DMS79 treated with DMSO at 0.1 percent for 48 hours (cell line): ENCODE measurements around the gene ZNF687.

Experiments used
- DNase-seq: peaks from one replicate; lab custom pipeline; 2025; lab: John Stamatoyannopoulos, UW

The ZNF687 gene

DNA sequence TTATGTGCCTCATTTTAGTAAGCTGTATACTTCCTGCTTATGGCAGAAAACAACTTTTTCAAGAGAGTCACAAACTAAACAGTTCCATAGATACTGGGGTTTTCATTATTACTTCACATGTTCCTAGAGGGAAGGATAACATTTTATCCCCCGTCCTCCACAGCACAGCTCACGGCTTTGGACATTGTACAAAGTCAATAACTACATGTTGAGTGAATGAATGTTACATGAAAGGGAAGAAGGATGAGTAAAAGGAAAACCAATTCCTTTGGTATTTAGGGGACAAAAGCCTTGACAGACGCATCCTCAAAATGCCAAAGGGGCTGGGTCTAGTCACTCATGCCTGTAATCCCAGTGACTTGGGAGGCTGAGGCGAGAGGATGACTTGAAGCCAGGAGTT, 30.3 kb downstream of the ZNF687 start:
- no peak for DNase-seq

DNA sequence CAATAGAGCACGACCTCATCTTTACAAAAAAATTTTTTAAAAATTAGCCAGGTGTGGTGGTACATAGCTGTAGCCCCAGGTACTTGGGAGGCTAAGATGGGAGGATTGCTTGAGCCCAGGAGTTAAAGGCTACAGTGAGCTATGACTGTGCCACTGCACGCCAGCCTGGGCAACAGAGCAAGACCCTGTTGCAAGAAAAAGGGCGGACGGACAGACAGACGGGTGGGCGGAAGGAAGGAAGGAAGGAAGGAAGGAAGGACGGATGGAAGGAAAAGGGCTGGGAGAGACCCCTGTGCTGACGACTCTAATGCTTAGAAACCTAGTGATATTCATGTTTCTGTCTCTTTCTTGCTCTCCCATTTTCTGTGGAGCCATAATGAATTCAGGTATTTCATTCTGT, 30.7 kb downstream of the ZNF687 start:
- no peak for DNase-seq

DNA sequence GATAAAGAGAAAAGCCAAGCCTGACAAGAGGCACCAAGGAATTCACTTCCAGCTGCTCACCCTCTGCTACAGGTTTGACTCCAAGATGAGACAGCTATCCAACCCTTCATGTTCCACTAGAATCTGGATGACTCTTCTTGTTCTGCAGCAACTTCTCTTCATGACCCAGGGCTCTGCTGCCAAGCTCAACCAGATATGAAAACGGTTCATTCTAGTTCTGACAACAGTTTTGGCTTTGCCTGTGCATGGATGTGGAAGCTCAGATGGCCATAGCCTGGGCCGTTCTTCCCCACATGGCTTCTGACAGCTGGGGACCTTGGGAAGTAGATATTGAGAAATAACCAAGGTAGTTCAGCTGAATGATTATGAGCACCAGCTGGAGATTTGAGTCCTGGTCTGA, 31.4 kb downstream of the ZNF687 start:
- DNase-seq: no peak

DNA sequence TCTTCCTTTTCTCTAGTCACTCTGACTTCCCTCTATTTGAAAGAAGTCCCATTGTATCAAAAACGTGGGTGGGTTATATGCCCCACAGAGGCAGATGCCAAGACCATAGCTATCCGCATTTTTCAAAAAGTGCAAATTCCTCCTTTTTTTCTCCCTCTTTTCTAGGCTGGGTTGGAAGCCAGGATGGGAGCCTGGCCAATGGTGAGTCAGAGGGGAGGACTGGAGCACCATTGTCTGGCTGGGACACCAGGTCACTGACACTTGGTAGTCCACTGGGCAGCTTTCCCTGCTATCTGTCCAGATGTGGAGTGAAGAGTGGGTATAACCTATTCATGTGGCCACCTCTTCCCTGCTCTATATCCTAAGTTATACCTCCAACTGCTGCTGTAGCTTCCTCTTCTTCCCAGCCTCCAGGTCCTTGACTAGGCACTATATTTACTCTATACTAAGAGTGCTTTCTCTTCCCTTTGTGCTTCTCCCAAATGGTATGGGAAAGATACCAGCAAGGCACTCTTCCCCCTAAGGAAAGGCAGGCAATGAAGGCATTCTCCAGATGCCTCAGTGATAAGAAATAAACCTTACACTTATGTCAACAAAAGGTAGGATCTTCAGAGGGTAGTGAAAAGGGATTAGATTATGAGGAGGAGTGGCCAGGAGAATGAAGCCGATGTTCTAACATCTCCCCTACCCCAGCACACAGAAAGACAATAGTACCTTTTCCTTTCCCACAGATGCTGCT, 32.2 kb downstream of the ZNF687 start:
- no peak for DNase-seq

DNA sequence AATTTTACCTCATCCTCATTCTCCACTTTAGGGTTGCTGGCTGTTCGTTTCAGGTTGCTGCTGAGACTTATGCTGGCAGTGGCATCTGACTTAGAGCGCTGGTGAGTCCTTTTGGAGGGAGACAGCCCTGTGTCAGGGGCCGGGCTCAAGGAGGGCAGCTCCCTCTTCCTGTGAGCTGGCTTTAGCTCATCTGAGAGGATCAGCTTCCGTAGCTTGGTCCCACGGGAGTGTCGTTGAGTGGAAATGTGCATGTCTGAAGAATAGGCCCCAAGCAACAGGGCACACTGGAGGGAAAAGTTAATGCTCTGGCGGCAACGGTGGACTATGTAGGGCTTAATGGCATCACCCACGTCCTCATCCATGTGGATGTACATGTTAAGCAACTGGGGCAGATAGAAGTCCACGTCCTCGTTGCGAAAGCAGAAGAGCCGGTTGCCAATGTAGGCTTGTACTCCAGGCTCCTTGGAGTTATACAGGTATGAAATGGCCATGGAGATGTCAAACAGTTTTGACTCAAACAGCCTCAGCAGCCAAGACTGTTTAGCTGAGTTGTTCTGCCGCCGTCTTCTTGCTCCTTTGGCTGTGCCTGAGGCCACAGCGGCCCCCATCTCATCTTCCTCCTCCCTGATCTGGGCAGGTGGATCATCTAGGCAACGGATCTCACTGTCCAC, 33.6 kb downstream of the ZNF687 start:
- DNase-seq: no peak

DNA sequence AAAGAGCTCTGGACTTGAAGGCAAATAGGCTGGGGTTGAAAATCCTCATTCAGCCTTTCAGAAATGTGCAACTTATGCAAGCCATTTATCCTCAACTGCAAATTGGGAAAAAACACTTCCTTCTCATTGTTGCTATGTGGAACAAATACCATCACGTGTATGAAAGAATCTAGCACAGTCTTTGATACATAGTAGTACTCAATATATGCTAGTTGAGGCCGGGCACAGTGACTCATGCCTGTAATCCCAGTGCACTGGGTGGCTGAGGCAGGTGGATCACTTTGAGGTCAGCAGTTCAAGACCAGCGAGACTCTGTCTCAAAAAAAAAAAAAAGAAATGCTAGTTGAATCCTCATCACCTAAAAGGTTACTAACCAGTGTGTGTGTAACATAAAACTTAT, 36.9 kb downstream of the ZNF687 start:
- no peak for DNase-seq

DNA sequence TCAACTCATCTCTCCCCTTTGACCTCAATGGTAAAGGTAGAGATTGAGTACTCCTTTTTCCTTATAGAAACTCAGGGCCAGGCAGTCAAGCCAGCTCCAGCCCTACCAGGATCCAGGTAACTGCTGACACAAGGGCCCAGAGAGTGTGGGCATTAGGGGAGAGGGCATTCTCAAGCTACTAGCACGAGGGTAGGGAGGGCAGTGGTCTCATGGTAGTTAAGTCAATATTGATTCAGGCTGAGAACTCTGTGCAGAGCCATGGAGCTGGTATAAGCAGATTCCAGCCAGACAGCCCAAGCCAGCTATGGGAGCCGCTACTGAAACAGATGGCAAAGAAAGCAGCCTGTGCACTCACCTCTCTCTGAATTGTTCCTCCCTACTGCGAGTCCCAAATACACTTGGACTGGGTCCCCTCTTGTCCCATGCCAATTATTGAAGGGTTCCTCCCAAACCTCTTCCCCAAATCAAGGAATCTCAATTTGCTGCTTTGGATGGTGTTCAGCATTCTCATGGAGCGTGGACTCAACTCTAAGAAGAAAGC, 42.4 kb downstream of the ZNF687 start:
- DNase-seq: no peak

DNA sequence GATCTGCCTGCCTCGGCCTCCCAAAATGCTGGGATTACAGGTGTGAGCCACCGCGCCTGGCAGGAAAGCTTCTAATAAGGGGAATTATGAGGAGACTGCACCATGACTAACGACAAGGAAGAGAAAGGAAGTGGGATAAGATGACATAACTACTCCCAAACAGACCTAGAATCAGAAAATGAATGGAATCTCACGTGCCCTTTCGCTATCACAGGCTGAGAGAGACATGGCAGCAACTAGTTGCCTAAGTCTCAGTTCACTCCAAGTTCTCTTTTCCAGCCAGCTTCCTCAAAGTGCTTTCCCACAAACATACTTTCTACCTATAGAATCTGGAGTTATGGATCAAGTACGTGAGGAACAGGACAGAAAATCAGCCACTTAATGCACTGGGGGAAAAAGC, 43.1 kb downstream of the ZNF687 start:
- no peak for DNase-seq

DNA sequence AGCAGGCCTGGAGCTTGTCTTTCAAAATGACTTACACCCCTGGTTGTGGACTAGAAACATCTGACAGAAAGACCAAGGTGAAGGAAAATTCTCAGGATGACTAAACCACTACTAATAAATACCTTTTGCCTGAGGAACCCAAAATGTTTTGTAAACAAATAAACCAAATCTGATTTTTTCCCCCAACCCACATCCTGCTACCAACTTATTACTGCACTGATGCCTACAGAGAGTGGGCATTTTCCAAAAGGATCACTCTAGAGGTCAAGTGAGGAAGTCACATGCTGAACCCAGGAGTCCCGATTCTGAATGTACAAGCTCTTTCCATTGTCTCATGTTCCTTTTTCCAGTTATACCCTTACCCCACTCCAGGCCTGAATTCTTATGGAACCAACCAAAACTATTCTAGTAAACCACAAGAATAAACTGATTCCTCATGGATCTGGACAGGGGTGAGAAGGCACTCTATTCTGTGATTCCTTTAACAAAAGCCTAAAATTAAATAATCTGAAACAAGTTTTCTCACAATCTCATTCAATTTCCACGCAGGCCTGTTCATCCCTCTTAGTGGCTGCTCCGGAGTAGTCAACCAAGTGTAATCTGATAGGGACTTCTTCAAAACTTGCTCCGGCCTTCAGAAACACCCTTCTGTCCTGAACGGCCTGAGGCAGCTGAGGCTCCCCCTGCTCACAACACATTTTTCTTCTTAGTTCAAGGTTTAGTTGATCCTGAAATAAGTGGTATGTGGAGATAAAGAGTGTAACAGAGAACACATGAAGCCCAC, 43.7 kb downstream of the ZNF687 start:
- DNase-seq: no peak

DNA sequence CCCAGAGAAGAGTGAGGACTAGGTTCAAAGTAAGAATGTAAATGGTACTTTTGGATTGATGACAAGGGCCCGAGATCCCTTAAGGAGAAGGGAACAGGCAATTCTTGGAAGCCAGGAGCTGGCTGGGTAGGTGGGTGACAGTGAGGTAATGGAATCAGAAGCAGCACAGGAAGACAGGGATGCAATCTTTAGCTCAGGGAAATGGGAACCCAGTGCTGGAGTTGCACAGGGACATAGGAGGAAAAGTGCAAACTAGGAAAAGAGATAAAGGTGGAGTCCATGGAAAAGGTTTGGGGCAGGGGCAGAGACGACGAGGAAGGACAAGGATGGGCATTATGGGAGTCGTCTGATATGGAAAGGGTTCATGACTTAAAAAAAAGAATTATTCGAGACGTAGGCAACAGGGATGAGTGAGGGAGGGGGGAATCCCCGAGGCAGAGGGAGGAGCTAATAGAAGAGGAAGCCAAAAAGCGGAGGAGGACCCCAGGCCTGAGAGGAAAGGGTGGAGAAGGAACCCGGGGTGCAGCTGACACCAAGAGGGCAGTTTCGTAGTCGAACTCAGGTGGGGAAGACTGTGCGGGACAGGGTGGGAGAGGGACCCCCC, 44.6 kb downstream of the ZNF687 start:
- peak; percentile 41 for DNase-seq

DNA sequence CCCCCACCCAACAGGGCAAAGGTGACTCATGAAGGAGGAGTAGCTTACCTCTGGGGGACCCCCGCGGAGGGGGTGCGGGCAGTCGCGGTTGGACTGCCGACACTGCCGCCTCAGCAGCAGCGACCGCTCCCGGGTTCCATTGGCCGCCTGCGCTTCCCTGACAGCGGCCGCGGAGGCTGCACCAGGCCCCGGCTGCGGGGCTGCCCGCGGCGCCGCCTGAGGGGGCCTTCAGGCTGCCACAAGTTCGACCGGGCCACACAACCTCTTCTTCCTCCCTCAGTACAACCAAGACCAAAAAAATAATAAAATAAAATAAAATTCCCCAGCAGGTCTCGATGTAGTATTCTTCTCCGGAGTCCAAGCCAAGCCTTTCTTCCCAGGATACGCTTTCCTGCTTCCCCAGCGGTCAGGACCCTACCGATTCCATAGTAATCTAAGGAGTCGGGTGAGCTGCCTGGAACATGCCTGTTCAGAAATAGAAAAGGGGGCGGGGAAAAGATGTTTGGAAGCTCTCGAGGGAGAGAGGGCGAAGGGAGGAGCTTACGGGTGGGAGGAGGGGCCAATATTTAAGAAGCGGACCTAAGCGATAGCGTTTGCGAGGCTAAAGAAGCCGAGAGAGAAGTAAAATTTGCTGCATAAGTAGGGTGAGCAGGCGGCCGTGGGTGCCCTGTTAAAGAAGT, 45.3 kb downstream of the ZNF687 start, which contains the start of gene PI4KB:
Gene PI4KB, minus strand, starts transcription at position 194 of the 680 bp plus-strand sequence. CDS start 10,935 bp downstream, outside the sequence.
- DNase-seq: peak; percentile 98

DNA sequence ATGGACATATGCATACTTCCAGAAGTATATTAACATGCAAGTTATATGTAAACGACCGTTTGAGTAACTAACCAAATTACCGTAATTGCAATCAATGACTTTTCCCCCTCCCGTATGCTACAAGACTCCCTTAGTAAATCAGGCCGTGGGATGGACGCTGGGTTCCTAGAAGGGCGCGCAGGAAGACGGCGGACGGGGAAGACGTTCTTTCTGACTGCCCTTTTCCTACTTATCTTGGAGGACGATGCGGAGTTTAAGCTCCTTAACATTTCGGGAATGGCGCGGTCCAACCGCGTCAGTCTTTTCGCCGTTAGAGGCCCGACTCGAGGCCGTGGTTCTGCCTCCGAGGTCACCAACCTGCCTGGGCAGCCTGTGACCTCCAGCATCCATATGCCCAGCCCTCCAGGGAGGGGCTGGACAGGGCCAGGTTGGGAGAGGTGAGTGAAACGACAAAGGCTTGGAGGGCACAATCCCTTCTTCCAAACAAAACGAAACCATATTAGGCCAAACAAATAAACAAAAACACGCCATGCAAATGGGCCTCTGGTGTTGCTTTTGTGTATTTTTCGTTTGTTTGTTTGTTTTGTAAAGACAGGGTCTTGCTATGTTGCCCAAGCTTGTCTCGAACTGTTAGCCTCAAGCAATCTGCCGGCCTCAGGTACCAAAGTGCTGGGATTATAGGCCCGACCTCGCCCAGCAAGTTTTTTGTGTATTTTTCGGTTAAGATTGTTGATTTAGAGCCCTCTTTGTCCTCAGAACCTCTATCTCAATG, 46.0 kb downstream of the ZNF687 start:
- DNase-seq: peak; percentile 32

DNA sequence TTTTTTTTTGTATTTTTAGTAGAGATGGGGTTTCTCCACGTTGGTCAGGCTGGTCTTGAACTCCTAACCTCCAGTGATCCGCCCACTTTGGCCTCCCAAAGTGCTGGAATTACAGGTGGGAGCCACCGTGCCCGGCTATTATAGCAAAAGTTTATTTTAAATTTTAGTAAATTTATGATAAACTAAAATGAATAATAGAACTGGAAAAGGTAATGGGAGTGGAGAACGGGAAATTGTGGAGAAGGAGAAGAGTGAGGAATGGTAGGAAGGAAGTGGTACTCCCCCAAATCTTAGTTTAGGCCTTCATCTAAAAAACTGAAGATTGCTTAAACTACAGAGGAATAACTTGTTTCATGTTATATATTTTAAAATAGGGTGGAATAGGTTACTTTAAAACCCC, 52.7 kb downstream of the ZNF687 start:
- DNase-seq: no peak

DNA sequence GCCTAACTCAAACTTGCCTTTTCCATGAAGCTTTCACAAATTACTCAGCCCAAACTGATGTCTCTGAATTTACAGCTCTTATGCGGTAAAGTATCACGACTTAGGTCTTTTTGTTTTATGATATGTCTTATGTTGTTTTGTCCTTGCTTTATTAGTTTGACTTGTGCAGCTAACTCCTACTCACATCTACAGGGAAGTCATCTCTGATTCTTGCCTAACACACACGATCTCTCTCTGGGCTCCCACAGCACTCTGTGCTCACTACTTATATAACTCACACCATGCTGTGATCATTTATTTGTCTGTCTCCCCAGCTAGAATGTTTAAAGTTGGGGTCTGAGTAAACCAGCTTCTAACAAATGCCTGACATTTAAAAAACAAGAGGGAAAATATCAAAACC, 54.5 kb downstream of the ZNF687 start:
- DNase-seq: no peak

DNA sequence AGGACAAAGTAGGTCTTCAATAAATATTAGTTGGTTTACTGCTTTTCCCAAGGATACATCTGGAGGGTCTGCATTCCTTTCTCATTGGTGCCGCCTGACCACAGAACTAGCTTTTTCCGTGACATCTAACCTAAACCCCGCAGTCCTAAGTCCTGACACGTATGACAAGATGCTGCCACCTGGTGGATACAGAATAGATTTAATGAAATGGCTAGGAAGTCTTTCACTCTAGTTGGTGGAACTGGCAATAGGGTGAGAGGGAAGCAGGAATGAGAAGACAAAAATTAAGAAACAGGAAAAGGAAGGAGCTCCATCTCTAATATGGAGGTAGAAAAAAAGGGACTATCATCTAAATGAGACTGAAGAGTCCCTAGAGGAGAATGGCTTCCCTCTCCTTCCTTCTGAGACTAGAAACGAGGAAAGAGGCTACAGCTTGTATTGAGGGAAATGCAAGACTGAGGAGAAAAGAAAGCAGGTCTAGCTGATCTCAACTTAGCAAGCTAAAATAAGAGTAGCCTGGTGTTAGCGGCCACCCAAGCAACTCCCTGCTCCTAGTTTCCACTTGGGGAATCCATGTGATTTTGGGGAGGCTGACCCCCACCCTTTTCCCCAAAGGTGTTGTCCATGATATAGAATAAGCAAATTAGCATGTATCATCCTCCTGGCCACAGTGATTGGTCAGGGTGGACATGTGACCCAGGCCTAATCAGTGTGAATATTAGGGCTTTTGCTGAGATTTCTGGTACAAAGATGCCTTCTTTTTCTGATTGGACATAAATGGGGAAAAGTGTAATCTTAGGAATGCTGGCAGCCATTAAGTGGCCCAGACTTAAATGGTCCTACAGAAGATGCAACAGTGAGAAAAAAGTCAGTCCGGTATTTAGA, 59.0 kb downstream of the ZNF687 start:
- DNase-seq: peak; percentile 57
